ENCODE results near the gene HBD. TPM values are rescaled to one million over a fixed set of nuclear protein-coding genes. Genes with fewer than 3 reads are reported as not detected.
A peak's percentile ranks its signal among the peaks of the same experiment; 100 is the strongest.

The HBD gene
- total and polyA plus RNA-seq, 9 of the 15 experiments (the other 6 are each of a cell fraction or from before 2014, with no cell fraction given): 11.8 to 169 (median 36.0) TPM

GRCh38 chr11:5275369-5276110 is 41.3 kb upstream of the HBD start (continued):
- TF ChIP-seq, protein P1, sequence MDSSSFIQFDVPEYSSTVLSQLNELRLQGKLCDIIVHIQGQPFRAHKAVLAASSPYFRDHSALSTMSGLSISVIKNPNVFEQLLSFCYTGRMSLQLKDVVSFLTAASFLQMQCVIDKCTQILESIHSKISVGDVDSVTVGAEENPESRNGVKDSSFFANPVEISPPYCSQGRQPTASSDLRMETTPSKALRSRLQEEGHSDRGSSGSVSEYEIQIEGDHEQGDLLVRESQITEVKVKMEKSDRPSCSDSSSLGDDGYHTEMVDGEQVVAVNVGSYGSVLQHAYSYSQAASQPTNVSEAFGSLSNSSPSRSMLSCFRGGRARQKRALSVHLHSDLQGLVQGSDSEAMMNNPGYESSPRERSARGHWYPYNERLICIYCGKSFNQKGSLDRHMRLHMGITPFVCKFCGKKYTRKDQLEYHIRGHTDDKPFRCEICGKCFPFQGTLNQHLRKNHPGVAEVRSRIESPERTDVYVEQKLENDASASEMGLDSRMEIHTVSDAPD (CRISPR knock-in tag; IDR thresholded peaks at IDR 0.05): no peak
- no peak for TF ChIP-seq ZNF354B (CRISPR knock-in tag; IDR thresholded peaks at IDR 0.05)
- TF ChIP-seq KAT7 (CRISPR knock-in tag; IDR thresholded peaks at IDR 0.05; ENCODE audit: borderline replicate concordance): no peak
- TF ChIP-seq HMGN3 (IDR thresholded peaks at IDR 0.05; ENCODE audit: borderline replicate concordance, extremely low read depth, insufficient read length, low read depth, low read length): no peak
- no peak for TF ChIP-seq PHF20 (IDR thresholded peaks at IDR 0.05; ENCODE audit: partially characterized antibody)
- no peak for TF ChIP-seq GTF2B (IDR thresholded peaks at IDR 0.05; ENCODE audit: extremely low read depth, insufficient read length)
- TF ChIP-seq ADNP (tag; IDR thresholded peaks at IDR 0.05): no peak
- TF ChIP-seq EWSR1 (IDR thresholded peaks at IDR 0.05; ENCODE audit: borderline replicate concordance, low read depth, partially characterized antibody): no peak
- TF ChIP-seq EHMT2 (IDR thresholded peaks at IDR 0.05): no peak
- TF ChIP-seq, protein P2, sequence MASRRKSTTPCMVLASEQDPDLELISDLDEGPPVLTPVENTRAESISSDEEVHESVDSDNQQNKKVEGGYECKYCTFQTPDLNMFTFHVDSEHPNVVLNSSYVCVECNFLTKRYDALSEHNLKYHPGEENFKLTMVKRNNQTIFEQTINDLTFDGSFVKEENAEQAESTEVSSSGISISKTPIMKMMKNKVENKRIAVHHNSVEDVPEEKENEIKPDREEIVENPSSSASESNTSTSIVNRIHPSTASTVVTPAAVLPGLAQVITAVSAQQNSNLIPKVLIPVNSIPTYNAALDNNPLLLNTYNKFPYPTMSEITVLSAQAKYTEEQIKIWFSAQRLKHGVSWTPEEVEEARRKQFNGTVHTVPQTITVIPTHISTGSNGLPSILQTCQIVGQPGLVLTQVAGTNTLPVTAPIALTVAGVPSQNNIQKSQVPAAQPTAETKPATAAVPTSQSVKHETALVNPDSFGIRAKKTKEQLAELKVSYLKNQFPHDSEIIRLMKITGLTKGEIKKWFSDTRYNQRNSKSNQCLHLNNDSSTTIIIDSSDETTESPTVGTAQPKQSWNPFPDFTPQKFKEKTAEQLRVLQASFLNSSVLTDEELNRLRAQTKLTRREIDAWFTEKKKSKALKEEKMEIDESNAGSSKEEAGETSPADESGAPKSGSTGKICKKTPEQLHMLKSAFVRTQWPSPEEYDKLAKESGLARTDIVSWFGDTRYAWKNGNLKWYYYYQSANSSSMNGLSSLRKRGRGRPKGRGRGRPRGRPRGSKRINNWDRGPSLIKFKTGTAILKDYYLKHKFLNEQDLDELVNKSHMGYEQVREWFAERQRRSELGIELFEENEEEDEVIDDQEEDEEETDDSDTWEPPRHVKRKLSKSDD (conservative IDR thresholded peaks at IDR 0.05; ENCODE audit: low read length): no peak
- no peak for TF ChIP-seq ZNF764 (CRISPR knock-in tag; IDR thresholded peaks at IDR 0.05; ENCODE audit: low read depth)
- no peak for TF ChIP-seq IRF2 (CRISPR knock-in tag; IDR thresholded peaks at IDR 0.05)
- peak; percentile 54 for TF ChIP-seq TAF9B (IDR thresholded peaks at IDR 0.05; ENCODE audit: partially characterized antibody)
- 0 out of 2 replicates have a peak, but pooled peaks have one; percentile 44 for TF ChIP-seq IFI16 (CRISPR knock-in tag; IDR thresholded peaks at IDR 0.05)
- TF ChIP-seq NR2C2 (CRISPR knock-in tag; IDR thresholded peaks at IDR 0.05): no peak
- no peak for TF ChIP-seq NR2C2 (tag; IDR thresholded peaks at IDR 0.05)
- TF ChIP-seq ZNF586 (CRISPR knock-in tag; conservative IDR thresholded peaks at IDR 0.05): no peak
- no peak for TF ChIP-seq ERF (CRISPR knock-in tag; IDR thresholded peaks at IDR 0.05)

Data from K562 (cell line).